SK-N-DZ (cell line): ENCODE measurements around the gene OR5H1. TPM values are rescaled to one million over a fixed set of nuclear protein-coding genes. Genes with fewer than 3 reads are reported as not detected.
"Not testable (repeated sequence)": the region's sequence is repeated elsewhere in the genome, so short reads cannot be mapped to it uniquely, and the experiment has no call there.

Experiments used
- DNase-seq: peaks from one replicate; pipeline ENCODE4 v3.0.0-alpha.2; 2015; ENCODE audit warnings: low spot score
- polyA plus RNA-seq, 2 experiments: library from polyadenylated mRNA; depleted of rRNA; stranded (reverse); fragments of >200 nt; gene quantifications; 2 replicates each; pipeline ENCODE4 v1.2.3, GENCODE V29; 2014

The OR5H1 gene
- polyA plus RNA-seq (2014; cell fraction: cytosol; rRNA removed): not detected in 2 replicates
- not detected in 2 replicates for polyA plus RNA-seq (2014; cell fraction: nucleus; rRNA removed)

- DNase-seq: no peak
These were observed at the start of gene OR5H1 for GRCh38 chr3:98130421-98130820. Gene OR5H1 (plus strand): TSS chr3:98130721. CDS start chr3:98132698, 1,977 bp downstream.

DNA sequence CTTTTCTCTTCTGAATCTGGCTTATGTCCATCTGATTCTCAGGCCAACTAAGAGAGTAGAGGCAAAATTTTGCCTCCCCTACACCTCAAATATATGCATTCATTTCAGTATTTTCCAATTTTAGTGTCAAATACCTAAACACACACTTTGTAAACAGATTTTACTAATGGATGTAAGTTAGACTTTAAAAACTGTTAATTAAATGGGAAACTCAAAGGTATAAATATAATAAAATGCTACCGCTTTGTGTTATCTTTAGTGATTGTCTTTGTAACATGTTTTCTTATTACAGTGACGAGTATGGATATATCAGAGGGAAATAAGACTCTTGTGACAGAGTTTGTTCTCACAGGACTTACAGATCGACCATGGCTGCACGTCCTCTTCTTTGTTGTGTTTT lies 43.6 kb upstream of the OR5H1 start, which contains the start of gene OR5AC2:
Gene OR5AC2 (plus strand): TSS at position 301 of the 400 bp plus-strand sequence. CDS start 0 bp downstream, at position 301.
- no peak for DNase-seq

DNA sequence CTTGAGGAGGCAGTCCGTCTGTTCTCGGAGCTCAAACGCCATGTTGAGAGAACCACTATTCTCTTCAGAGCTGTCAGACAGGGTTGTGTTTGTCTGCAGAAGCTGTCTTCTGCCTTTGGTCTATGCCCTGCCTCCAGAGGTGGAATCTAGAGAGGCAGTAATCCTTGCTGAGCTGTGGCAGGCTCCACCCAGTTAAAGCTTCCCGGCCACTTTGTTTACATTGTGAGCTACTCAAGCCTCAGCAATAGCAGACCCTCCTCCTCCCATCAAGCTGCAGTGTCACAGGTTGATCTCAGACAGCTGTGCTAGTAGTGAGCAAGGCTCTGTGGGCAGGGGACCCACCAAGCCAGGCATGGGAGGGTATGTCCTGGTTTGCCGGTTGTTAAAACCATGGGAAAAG lies 34.6 kb upstream of the OR5H1 start:
- DNase-seq: no peak

GRCh38 chr3:98099848-98100247 lies 30.7 kb upstream of the OR5H1 start:
- DNase-seq: peak; percentile 15

DNA sequence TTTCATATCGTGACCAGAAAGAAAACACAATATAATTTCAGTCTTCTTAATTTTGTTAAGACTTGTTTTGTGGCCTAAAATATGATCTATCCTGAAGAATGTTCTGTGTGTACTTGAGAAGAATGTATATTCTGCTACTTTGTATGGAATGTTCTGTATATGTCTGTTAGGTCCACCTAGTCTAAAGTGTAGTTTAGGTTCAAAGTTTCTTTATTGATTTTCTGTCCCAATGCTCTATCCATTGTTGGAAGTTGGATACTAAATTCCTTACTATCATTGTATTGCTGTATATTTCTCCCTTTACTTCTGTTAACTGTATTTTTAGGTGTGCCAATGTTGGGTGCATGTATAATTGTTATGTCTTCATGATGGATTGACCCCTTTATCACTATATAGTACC lies 22.4 kb upstream of the OR5H1 start:
- no peak for DNase-seq

DNA sequence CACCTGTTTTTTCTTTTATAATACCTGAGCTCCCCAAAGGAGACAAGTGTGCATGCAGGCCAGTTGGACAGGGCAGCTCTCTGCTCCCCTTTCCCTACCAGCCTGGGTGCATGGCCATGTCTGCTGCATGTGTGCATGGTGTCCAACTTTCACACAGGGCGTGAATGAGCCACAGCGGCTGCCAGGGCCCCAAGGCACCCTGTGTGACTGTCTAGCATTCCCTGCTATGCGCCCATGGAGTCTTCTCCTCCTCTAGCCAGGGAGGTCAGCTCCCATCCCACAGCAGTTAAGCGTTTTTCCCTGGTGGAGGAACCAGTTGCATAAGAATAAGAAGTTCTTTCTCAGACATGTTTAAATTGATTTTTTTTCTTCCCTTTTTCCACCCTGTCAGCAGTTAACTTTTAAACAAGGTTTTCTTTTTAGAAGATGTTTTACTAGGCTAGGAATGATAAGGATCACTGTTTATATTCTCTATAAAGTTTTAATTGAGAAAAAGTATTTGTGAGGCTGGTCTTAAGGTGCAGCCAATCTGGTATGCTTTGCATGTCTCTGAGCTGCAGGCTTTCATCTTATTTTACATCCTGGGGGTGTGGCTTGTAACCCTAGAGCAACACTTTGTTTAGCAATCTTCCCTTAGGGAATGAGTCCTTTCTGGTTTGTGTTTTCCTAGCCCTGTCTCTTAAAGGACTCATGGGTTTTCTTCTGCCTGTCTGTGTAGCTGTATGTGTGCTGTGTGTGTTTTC lies 20.5 kb upstream of the OR5H1 start:
- DNase-seq: no peak

GRCh38 chr3:98110550-98110908 lies 20.0 kb upstream of the OR5H1 start:
- no peak for DNase-seq

DNA sequence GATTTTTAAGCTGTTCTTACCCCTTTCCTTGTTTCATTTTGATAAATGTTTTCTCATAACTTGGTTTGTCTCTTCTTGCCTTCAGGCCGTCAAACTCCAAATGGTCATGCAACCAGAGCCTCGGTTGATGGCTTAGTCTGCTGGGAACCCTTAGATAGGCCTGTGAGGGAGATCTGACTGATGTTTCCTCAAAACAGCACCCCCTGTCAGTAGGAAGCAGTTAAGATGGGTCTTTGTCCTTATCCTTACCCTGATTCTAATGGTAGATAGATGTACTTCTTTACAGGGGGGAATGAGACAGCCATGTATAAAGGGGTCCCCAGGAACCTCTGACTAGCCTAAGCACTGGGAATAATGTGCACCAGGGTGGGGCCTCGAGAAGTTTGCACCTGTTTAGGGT lies 16.3 kb upstream of the OR5H1 start:
- DNase-seq: no peak

- DNase-seq: no peak
These were observed 14.8 kb upstream of the OR5H1 start for GRCh38 chr3:98115717-98116116.

DNA sequence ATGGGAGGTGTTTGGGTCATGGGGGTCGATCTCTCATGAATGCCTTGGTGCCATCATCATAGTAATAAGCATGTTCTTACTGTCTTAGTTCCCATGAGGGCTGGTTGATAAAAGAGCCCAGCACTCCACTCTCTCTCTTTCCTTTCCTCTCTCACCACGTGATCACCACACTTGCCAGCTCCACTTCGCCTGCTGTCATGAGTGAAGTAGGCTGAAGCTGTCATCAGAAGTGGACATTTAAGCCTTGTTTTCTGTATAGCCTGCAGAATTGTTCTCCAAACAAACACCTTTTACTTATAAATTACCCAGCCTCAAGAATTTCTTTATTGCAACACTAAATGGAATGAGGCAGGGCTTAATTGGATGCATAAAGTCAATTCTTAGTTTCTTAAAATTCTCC lies 6.1 kb downstream of the OR5H1 start:
- peak; percentile 81 for DNase-seq

DNA sequence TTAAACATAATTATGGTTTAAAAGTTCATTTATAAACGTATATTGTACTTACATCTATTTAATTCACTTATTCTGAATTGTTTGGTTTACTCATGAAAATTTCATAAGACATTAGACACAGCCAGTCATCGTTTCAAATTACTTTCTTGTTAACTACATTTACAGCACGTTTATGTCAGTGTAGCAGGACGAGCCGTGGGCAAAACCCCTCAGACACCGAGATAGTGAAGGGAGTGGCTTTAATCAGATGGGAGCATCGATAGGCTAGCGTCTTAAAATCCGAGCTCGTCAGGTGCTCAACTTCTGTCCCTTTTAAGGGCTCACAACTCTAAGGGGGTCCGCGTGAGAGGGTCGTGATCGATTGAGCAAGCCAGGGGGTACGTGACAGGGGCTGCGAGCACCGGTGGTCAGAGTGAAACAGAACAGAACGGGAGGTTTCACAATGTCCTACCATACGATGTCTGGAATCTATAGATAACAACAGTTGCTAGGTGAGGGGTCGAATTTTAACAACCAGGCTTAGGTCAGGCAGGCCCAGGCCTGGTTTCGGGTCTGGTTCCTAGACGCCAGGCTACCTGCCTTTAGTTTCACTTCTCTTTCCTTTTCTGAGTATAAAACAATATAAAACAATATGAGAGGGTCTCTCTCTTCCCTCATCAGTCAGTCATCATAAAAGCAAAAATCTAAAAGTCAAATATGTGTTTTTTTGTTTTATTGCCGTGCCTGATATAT lies 7.5 kb downstream of the OR5H1 start:
- peak; percentile 69 for DNase-seq

GRCh38 chr3:98140531-98140930 lies 10.0 kb downstream of the OR5H1 start:
- no peak for DNase-seq

DNA sequence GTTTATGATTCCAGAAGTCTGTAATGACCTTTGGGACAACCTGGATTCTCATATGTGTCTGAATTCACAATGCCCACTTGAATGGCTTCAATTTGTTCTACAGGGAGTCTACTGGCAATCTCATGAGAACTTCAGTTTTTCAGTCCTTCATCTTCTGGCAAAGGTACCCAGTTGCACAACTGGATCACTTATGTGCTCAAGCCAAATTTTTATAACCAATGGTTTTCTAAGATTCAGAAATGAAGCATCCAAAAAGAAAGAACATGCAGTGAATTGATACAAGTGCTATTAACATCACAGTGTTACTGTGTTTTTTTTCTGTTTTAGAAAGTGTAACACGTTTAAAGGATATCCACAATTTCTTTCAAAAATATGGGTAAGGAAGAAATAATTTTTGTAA lies 16.7 kb downstream of the OR5H1 start, which contains the start of gene OR5H14:
Gene OR5H14 (plus strand): TSS at position 301 of the 400 bp plus-strand sequence. CDS start 1,907 bp downstream, outside the sequence.
- no peak for DNase-seq

DNA sequence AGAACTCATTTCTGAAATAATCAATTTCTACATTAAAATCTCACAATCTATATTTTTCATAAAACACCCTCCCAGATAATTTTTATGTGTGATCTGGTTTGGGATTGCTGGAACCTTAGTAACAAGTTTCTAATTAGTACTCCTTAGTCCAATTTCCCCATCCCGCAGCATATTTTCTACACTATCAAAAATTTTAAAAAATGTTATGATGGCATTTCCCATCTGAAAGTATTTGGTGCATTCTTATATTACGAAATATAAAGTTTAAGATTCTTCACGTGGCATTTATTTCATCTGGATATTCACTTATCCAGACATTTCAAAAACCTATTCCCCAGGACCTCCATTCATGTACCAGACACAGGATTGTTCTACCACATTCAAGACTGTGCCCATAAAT lies 18.2 kb downstream of the OR5H1 start:
- no peak for DNase-seq

GRCh38 chr3:98149456-98149855 lies 18.9 kb downstream of the OR5H1 start:
- not testable (repeated sequence) for DNase-seq

DNA sequence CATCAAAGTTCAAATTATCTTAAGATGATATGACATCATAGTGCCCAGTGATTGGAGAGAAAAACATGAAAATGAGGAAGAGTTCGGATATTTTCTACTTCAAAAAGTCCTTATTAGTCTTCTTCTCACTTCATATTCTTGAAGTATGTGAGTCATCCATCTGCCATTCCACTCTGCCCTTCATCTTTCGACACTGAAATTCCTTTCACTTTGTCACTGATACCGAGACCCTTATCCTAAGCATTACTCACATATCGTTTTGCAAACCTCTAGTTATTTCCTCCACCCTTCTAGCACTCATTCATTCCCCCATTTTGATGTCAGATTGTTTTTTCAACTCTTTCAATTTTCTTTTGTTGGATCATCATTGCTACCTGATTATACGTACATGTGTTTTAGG lies 20.7 kb downstream of the OR5H1 start:
- DNase-seq: no peak

GRCh38 chr3:98166396-98166795 lies 35.9 kb downstream of the OR5H1 start, which contains the start of gene OR5H15:
Gene OR5H15 (plus strand): TSS chr3:98166696. CDS start chr3:98168700, 2,004 bp downstream.
- DNase-seq: no peak

DNA sequence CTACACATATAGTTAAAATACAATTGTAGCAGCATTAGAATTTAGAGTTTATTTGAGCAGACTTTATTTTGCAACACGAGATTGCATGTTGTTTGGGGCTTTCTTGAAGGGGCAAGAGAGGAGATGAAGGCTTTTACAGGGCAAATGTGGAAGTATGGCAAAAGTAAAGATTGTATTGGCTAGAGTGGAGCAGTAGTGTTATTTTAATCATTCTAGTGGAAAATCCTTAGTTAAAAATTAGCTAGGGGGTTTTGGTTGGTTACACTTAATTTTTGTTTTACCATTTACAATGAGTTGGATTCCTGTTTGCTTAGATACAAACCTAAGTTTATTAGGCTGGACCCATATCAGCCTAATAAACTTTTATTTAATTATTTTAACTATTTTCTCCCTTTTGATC lies 40.5 kb downstream of the OR5H1 start:
- DNase-seq: no peak

GRCh38 chr3:98172621-98173020 lies 42.1 kb downstream of the OR5H1 start:
- no peak for DNase-seq

- DNase-seq: no peak
These were observed 49.9 kb downstream of the OR5H1 start for GRCh38 chr3:98180319-98180890.

- DNase-seq: no peak
These were observed 51.7 kb downstream of the OR5H1 start for GRCh38 chr3:98182196-98182595.

GRCh38 chr3:98185180-98185579 lies 54.7 kb downstream of the OR5H1 start:
- peak; percentile 44 for DNase-seq
